ENCODE data around the gene YWHAE.
"Not testable (repeated sequence)": the region's sequence is repeated elsewhere in the genome, so short reads cannot be mapped to it uniquely, and the experiment has no call there.

Gene YWHAE

GRCh38 chr17:1347589-1348323 lies 52.3 kb downstream of the YWHAE start:
- DNase-seq (ENCODE audit: extremely low spot score, insufficient read length, low read depth): no peak

GRCh38 chr17:1344521-1344920 lies 55.5 kb downstream of the YWHAE start:
- DNase-seq (ENCODE audit: extremely low spot score, insufficient read length, low read depth) (no peak), FAIRE-seq (no peak)

More at GRCh38 chr17:1347589-1348323, 52.3 kb downstream of the YWHAE start:
- FAIRE-seq: peak; percentile 63

- DNase-seq (ENCODE audit: extremely low spot score, insufficient read length, low read depth): no peak
- no peak for FAIRE-seq
These were observed 56.5 kb downstream of the YWHAE start for GRCh38 chr17:1343554-1343953.

GRCh38 chr17:1340371-1340770 lies 59.7 kb downstream of the YWHAE start:
- no peak for DNase-seq (ENCODE audit: extremely low spot score, insufficient read length, low read depth)
- no peak for FAIRE-seq

GRCh38 chr17:1331708-1332107 lies 68.3 kb downstream of the YWHAE start:
- DNase-seq (ENCODE audit: extremely low spot score, insufficient read length, low read depth): no peak

GRCh38 chr17:1329745-1330343 lies 70.2 kb downstream of the YWHAE start:
- no peak for FAIRE-seq
- no peak for DNase-seq (ENCODE audit: extremely low spot score, insufficient read length, low read depth)

More at GRCh38 chr17:1331708-1332107, 68.3 kb downstream of the YWHAE start:
- FAIRE-seq: no peak

- FAIRE-seq: no peak
These were observed 71.6 kb downstream of the YWHAE start for GRCh38 chr17:1328437-1328836.

GRCh38 chr17:1325766-1326165 lies 74.3 kb downstream of the YWHAE start:
- DNase-seq (ENCODE audit: extremely low spot score, insufficient read length, low read depth) (no peak), FAIRE-seq (no peak)

More at GRCh38 chr17:1328437-1328836, 71.6 kb downstream of the YWHAE start:
- DNase-seq (ENCODE audit: extremely low spot score, insufficient read length, low read depth): no peak

- DNase-seq (ENCODE audit: extremely low spot score, insufficient read length, low read depth) (no peak), FAIRE-seq (no peak)
These were observed 75.7 kb downstream of the YWHAE start for GRCh38 chr17:1324201-1324771.

- no peak for FAIRE-seq
- DNase-seq (ENCODE audit: extremely low spot score, insufficient read length, low read depth): no peak
These were observed 76.7 kb downstream of the YWHAE start for GRCh38 chr17:1323336-1323735.

GRCh38 chr17:1322480-1322879 lies 77.5 kb downstream of the YWHAE start:
- no peak for DNase-seq (ENCODE audit: extremely low spot score, insufficient read length, low read depth)
- no peak for FAIRE-seq

- no peak for FAIRE-seq
- no peak for DNase-seq (ENCODE audit: extremely low spot score, insufficient read length, low read depth)
These were observed 78.0 kb downstream of the YWHAE start for GRCh38 chr17:1322014-1322428.

- no peak for FAIRE-seq
- no peak for DNase-seq (ENCODE audit: extremely low spot score, insufficient read length, low read depth)
These were observed 84.1 kb downstream of the YWHAE start for GRCh38 chr17:1315891-1316403.

- FAIRE-seq (no peak), DNase-seq (ENCODE audit: extremely low spot score, insufficient read length, low read depth) (no peak)
These were observed 84.6 kb downstream of the YWHAE start for GRCh38 chr17:1315409-1315808.

- DNase-seq (ENCODE audit: extremely low spot score, insufficient read length, low read depth) (no peak), FAIRE-seq (no peak)
These were observed 86.6 kb downstream of the YWHAE start for GRCh38 chr17:1313270-1314005.

GRCh38 chr17:1312261-1312870 lies 87.7 kb downstream of the YWHAE start:
- DNase-seq (ENCODE audit: extremely low spot score, insufficient read length, low read depth) (no peak), FAIRE-seq (no peak)

GRCh38 chr17:1307829-1308228 lies 92.2 kb downstream of the YWHAE start:
- DNase-seq (ENCODE audit: extremely low spot score, insufficient read length, low read depth); FAIRE-seq: not testable (repeated sequence)

- FAIRE-seq: no peak
- DNase-seq (ENCODE audit: extremely low spot score, insufficient read length, low read depth): no peak
These were observed 95.0 kb downstream of the YWHAE start for GRCh38 chr17:1304962-1305563.

- FAIRE-seq (no peak), DNase-seq (ENCODE audit: extremely low spot score, insufficient read length, low read depth) (no peak)
These were observed 95.5 kb downstream of the YWHAE start for GRCh38 chr17:1304522-1304921.

- no peak for FAIRE-seq
These were observed 97.3 kb downstream of the YWHAE start for GRCh38 chr17:1302761-1303160.

More at GRCh38 chr17:1302761-1303160, 97.3 kb downstream of the YWHAE start:
- no peak for DNase-seq (ENCODE audit: extremely low spot score, insufficient read length, low read depth)

All from GM18507 (cell line).